ENCODE data around the gene VAT1L. TPM values are rescaled to one million over a fixed set of nuclear protein-coding genes. Genes with fewer than 3 reads are reported as not detected.

Gene VAT1L
- total RNA-seq, 3 donors from 2014 or later (not counting 1 experiment from before 2014, with no cell fraction given), result not detected

DNA sequence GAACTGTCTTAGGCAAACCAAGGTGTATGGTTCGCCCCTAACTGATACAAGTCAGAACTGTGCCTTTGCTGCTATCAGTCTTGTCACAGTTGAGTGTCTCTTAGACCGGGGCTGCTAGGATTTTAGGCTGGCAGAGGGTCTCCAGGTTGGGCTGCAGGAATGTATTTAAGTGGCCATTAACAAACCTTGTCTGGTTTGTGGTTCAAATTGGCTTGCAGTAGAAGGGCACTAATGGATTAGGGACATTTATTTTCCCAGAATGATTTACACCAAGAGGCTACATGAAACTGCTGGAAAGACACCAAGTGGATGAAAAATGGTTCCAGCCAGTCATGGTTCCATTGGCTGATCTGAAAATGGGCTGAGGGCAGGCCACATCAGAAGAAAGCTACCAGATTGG, 5.1 kb downstream of the VAT1L start:
- peaks cover 3% of the 10 kb centered on the region for H3K4me1 ChIP-seq (ENCODE audit: control insufficient read depth, insufficient read depth, low read length)
- no peaks in the 10 kb centered on the region for H3K9me3 ChIP-seq (ENCODE audit: control insufficient read depth, insufficient read depth, low read length)
- H3K4me3 ChIP-seq (ENCODE audit: low read length), result no peak overlapping the region
- no peaks in the 10 kb centered on the region for H3K36me3 ChIP-seq (ENCODE audit: control insufficient read depth, insufficient read depth, low read length)
- no peak overlapping the region for H3K27ac Mint-ChIP-seq
- peaks cover 12% of the 10 kb centered on the region for H3K27me3 ChIP-seq (ENCODE audit: control insufficient read depth, insufficient read depth, low read length)
- no peak overlapping the region for H3K4me3 Mint-ChIP-seq
- peaks cover under 1 to 2% of the 10 kb centered on the region in 2 donors for H3K4me1 Mint-ChIP-seq
- WGBS (ENCODE audit: insufficient coverage), result 50% methylated on average over 2 of the region's 2 CpGs
- intact Hi-C loops (cut with micrococcal nuclease), result no loop called here
- TF ChIP-seq, protein P1, sequence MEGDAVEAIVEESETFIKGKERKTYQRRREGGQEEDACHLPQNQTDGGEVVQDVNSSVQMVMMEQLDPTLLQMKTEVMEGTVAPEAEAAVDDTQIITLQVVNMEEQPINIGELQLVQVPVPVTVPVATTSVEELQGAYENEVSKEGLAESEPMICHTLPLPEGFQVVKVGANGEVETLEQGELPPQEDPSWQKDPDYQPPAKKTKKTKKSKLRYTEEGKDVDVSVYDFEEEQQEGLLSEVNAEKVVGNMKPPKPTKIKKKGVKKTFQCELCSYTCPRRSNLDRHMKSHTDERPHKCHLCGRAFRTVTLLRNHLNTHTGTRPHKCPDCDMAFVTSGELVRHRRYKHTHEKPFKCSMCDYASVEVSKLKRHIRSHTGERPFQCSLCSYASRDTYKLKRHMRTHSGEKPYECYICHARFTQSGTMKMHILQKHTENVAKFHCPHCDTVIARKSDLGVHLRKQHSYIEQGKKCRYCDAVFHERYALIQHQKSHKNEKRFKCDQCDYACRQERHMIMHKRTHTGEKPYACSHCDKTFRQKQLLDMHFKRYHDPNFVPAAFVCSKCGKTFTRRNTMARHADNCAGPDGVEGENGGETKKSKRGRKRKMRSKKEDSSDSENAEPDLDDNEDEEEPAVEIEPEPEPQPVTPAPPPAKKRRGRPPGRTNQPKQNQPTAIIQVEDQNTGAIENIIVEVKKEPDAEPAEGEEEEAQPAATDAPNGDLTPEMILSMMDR (IDR thresholded peaks at IDR 0.05), result no peak
- peaks cover 34 to 44% of the 10 kb centered on the region in 2 donors for H3K27me3 Mint-ChIP-seq (ENCODE audit: low read depth in 2 of 2)
- H3K27ac ChIP-seq (ENCODE audit: low read length), result no peak overlapping the region
- DNase-seq, result no peak
- H3K36me3 Mint-ChIP-seq, result no peaks in the 10 kb centered on the region
- H3K9me3 Mint-ChIP-seq, result no peaks in the 10 kb centered on the region
- no peak for ATAC-seq

DNA sequence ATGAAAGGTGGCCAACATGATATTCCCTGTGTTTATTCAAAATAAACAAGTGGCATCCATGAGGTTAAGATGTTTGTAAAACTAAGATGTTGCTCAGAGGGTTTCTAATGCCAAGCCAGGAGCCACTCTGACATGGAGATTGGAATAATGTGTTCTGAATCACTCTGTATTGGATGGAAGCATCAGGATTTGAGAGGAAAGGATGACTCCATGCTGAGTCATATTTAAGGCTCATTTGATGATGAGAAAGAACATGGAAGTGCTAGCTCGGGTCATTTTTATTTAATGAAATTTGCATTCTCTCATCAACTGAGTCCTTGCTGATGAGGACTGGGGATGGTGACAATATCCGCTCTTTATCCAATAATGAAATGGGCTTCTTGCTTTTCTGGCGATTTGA, 6.2 kb downstream of the VAT1L start:
- no peaks in the 10 kb centered on the region for H3K36me3 ChIP-seq (ENCODE audit: control insufficient read depth, insufficient read depth, low read length)
- no peak overlapping the region for H3K4me3 ChIP-seq (ENCODE audit: low read length)
- no peaks in the 10 kb centered on the region for H3K36me3 Mint-ChIP-seq
- whole genome bisulfite sequencing (ENCODE audit: insufficient coverage), result 77% methylated on average over 3 of the region's 3 CpGs
- H3K4me1 ChIP-seq (ENCODE audit: control insufficient read depth, insufficient read depth, low read length), result no peaks in the 10 kb centered on the region
- H3K9me3 ChIP-seq (ENCODE audit: control insufficient read depth, insufficient read depth, low read length), result no peaks in the 10 kb centered on the region
- H3K4me1 Mint-ChIP-seq, result no peaks in the 10 kb centered on the region
- no peaks in the 10 kb centered on the region for H3K9me3 Mint-ChIP-seq
- H3K27ac Mint-ChIP-seq, result no peak overlapping the region
- H3K27me3 Mint-ChIP-seq (ENCODE audit: low read depth in 2 of 2), result peaks cover 28 to 41% of the 10 kb centered on the region in 2 donors
- intact Hi-C loops (cut with micrococcal nuclease), result no loop called here
- H3K4me3 Mint-ChIP-seq, result no peak overlapping the region
- DNase-seq (no peak), ATAC-seq (no peak)
- H3K27ac ChIP-seq (ENCODE audit: low read length), result no peak overlapping the region
- H3K27me3 ChIP-seq (ENCODE audit: control insufficient read depth, insufficient read depth, low read length), result peaks cover 4% of the 10 kb centered on the region
- TF ChIP-seq, protein P1 (IDR thresholded peaks at IDR 0.05), result no peak

DNA sequence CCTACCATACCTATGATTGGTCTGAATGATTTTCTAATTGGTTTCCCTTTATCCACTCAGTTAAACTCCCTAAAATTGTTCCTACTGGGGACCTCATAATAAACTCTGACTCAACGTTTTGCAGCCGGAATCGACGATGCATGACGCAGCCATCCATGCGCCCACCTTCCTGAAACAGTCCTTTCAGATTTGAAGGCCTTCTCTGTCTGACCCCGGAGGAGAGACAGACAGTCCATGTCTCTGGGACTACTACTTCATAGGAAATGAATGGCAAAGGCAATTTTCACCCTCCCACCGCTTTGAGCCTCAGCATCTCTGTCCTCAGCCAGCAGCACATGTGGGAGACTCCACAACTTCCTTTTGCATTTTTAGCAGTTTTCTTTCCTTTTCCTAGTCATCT, 13.5 kb downstream of the VAT1L start:
- Histone ChIP-seq H3K36me3 (ENCODE audit: control insufficient read depth, insufficient read depth, low read length) (no peaks in the 10 kb centered on the region), H3K4me3 (ENCODE audit: low read length) (no peak overlapping the region), H3K9me3 (ENCODE audit: control insufficient read depth, insufficient read depth, low read length) (no peaks in the 10 kb centered on the region), H3K4me1 (ENCODE audit: control insufficient read depth, insufficient read depth, low read length) (no peaks in the 10 kb centered on the region), H3K27ac (ENCODE audit: low read length) (no peak overlapping the region), H3K27me3 (ENCODE audit: control insufficient read depth, insufficient read depth, low read length) (no peaks in the 10 kb centered on the region)
- no peak overlapping the region for H3K4me3 Mint-ChIP-seq
- H3K27me3 Mint-ChIP-seq (ENCODE audit: low read depth in 2 of 2), result peaks cover 5 to 13% of the 10 kb centered on the region in 2 donors
- no peaks in the 10 kb centered on the region for H3K9me3 Mint-ChIP-seq
- DNase-seq, result no peak
- H3K4me1 Mint-ChIP-seq, result no peaks in the 10 kb centered on the region
- no peak overlapping the region for H3K27ac Mint-ChIP-seq
- WGBS (ENCODE audit: insufficient coverage), result 91% methylated on average over 8 of the region's 8 CpGs
- TF ChIP-seq, protein P1 (IDR thresholded peaks at IDR 0.05), result no peak
- H3K36me3 Mint-ChIP-seq, result no peaks in the 10 kb centered on the region
- ATAC-seq, result no peak
- intact Hi-C loops (cut with micrococcal nuclease), result no loop called here

DNA sequence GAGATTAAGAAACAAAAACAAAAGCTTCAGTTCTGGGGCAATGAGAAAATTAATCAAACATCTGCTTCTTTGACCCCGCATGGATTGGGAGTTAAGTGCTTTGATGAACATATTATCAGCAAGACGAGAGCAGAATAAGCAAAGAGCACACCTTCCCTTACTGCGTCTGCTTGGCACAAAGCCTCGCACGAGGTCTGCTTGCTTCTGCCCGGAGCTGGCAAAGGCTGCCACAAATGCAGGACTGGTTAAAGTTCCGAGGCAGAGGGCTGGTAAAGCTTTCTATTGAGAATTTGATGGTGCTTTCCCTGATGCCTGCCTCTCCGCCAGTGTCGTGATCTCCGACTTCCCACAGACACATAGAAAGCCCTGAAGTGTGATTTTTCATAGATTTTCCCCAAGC, 17.0 kb downstream of the VAT1L start:
- H3K27ac ChIP-seq (ENCODE audit: low read length), result no peak overlapping the region
- intact Hi-C loops (cut with micrococcal nuclease), result no loop called here
- DNase-seq, result no peak
- no peak for ATAC-seq
- Mint-ChIP-seq H3K27me3 (ENCODE audit: low read depth in 2 of 2) (peaks cover 0 to 3% of the 10 kb centered on the region in 2 donors), H3K36me3 (no peaks in the 10 kb centered on the region), H3K27ac (no peak overlapping the region), H3K9me3 (no peaks in the 10 kb centered on the region), H3K4me1 (no peaks in the 10 kb centered on the region), H3K4me3 (no peak overlapping the region)
- no peaks in the 10 kb centered on the region for H3K9me3 ChIP-seq (ENCODE audit: control insufficient read depth, insufficient read depth, low read length)
- H3K27me3 ChIP-seq (ENCODE audit: control insufficient read depth, insufficient read depth, low read length), result no peaks in the 10 kb centered on the region
- no peaks in the 10 kb centered on the region for H3K4me1 ChIP-seq (ENCODE audit: control insufficient read depth, insufficient read depth, low read length)
- no peaks in the 10 kb centered on the region for H3K36me3 ChIP-seq (ENCODE audit: control insufficient read depth, insufficient read depth, low read length)
- H3K4me3 ChIP-seq (ENCODE audit: low read length), result no peak overlapping the region
- WGBS (ENCODE audit: insufficient coverage), result 86% methylated on average over 10 of the region's 10 CpGs
- TF ChIP-seq, protein P1 (IDR thresholded peaks at IDR 0.05), result no peak
